ENCODE data around the gene NUP133.
"Not testable (repeated sequence)": the region's sequence is repeated elsewhere in the genome, so short reads cannot be mapped to it uniquely, and the experiment has no call there.

Gene NUP133

DNA sequence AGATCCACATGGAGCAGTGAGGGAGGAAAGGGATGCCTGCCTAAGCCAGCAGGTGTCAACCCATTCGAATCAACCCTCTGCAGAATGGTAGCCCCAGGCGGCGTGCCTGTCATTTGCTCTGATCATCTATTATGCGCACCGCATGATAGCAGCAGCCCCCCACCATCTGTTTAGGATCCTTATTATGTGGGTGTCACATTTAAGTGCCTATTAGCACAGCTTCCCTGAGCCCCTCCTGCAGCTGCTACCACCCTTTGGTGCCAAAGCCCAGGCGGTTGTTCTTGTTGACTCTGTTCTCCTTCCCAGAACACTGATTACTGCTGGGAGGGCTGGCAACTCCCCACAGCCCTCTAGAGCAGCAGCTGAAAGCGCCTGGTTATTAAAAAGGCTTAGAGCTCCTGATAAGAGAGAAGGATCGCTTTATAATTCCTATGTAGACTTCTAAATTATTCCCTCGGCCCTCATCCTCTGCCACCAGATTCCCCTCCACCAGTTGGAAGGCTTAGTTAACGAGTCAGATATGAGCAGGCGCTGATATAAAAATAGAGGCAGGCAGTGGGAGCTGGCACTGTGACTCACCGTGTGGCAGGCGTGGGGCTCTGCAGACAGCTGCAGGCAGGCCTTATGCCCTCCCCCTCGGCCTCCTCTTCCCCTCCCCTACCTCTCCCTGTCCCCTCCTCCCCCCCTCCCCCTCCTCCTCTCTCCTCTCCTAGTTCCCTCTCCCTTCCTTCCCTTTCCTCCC is 97.3 kb downstream of the NUP133 start:
- Histone ChIP-seq H3K4me1 (ENCODE audit: insufficient read depth, low read length) (peaks cover 30% of the 10 kb centered on the region), H3K36me3 (ENCODE audit: insufficient read depth, low read length) (no peaks in the 10 kb centered on the region), H3K4me3 (ENCODE audit: low read length) (0 out of 2 replicates have a peak overlapping the region, but pooled peaks have one; percentile 16), H3K27me3 (ENCODE audit: insufficient read depth, low read length) (peaks cover 50% of the 10 kb centered on the region), H3K9me3 (ENCODE audit: insufficient read depth, low read depth, low read length) (no peaks in the 10 kb centered on the region), H3K9ac (ENCODE audit: low read depth, low read length) (no peak overlapping the region), H3K27ac (ENCODE audit: low read depth, low read length) (no peak overlapping the region)
- WGBS, result 23% methylated on average over 14 of the region's 14 CpGs

DNA sequence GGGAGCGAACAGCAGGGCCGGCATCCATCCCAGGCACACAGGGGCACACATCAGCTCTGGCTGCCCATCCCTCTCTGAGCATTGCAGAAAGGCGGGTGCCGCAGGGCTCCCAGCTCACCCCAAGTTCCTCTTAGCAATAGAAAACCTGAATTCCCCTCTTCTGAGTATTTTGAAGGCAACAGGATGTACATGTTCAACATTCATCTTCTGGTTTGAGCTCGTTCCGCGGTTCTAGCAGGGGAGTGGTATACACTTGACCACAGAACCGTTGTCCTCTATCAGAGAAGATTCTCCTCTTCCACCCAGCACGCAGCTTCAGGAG is 97.8 kb downstream of the NUP133 start:
- WGBS, result 61% methylated on average over 9 of the region's 9 CpGs
- no peaks in the 10 kb centered on the region for H3K36me3 ChIP-seq (ENCODE audit: insufficient read depth, low read length)
- peaks cover 30% of the 10 kb centered on the region for H3K4me1 ChIP-seq (ENCODE audit: insufficient read depth, low read length)
- H3K4me3 ChIP-seq (ENCODE audit: low read length), result no peak overlapping the region
- H3K9ac ChIP-seq (ENCODE audit: low read depth, low read length), result no peak overlapping the region
- H3K27ac ChIP-seq (ENCODE audit: low read depth, low read length), result no peak overlapping the region
- H3K9me3 ChIP-seq (ENCODE audit: insufficient read depth, low read depth, low read length), result no peaks in the 10 kb centered on the region
- H3K27me3 ChIP-seq (ENCODE audit: insufficient read depth, low read length), result peaks cover 55% of the 10 kb centered on the region

DNA sequence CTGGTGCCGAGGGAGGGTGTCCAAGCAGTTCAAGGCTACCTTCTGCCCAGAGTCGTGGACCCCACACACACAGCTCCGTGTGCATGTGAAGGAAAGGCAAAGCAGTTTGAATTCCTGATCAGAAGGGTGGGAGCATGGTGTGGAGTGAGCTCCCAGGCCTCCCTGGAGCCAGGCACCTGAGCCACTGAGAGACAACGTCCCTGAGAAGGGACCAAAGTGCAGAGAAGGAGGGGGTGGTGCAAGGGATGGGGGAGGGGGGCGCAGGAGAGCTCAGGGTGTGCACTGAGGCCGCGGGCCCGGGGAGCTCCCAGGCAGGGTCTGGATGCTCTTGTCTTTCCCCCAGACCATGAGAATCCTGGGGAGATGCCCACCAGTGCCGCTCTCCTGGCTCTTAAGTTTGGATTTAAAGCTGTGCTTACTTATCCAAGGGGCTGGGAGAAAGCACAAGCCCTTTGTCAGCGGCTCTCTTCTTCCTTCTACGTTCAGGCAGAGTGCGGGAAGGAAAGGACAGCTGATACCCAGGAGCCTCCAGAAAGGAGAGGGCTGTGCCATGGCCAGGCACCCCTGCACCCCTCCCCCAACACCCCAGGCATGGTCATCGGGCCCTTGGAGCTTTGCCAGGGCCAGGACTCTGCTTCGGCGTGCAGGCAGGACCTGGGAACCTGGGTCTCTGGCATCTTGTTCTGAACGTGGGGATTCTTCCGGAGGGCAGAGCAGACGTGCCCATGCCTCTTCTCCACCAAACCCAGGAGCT is 98.3 kb downstream of the NUP133 start:
- no peak overlapping the region for H3K4me3 ChIP-seq (ENCODE audit: low read length)
- peaks cover 58% of the 10 kb centered on the region for H3K27me3 ChIP-seq (ENCODE audit: insufficient read depth, low read length)
- no peak overlapping the region for H3K27ac ChIP-seq (ENCODE audit: low read depth, low read length)
- no peak overlapping the region for H3K9ac ChIP-seq (ENCODE audit: low read depth, low read length)
- peaks cover 30% of the 10 kb centered on the region for H3K4me1 ChIP-seq (ENCODE audit: insufficient read depth, low read length)
- no peaks in the 10 kb centered on the region for H3K9me3 ChIP-seq (ENCODE audit: insufficient read depth, low read depth, low read length)
- WGBS, result 56% methylated on average over 18 of the region's 18 CpGs
- no peaks in the 10 kb centered on the region for H3K36me3 ChIP-seq (ENCODE audit: insufficient read depth, low read length)

DNA sequence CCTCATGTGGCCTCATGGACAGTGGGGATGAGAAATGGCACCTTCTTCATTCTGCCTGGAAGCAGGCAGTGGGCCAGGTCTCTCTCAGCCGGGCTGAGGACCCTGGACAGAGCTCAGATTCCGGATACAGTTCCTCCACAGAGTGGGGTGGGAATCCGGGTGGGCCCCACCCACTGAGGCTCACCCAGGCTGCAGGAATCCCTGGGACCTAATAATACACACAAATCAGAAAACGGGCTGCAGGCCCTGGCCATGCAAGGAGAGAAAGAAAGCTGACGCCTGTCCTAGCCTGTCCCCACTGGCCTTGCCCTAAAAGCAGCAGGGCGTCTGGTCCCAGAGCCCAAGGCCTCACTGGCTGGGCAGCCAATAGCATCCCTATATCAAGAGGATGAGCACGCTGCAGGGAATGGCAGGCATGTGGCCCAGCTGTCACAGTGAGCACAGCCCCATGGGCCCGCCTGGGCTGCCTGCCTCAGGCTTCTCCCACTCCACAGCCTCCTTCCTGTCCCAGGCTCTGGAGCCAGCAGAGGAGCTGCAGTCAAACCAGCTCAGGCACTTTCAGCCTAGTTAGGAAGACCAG is 99.6 kb downstream of the NUP133 start:
- WGBS, result 68% methylated on average over 8 of the region's 8 CpGs
- no peak overlapping the region for H3K27ac ChIP-seq (ENCODE audit: low read depth, low read length)

DNA sequence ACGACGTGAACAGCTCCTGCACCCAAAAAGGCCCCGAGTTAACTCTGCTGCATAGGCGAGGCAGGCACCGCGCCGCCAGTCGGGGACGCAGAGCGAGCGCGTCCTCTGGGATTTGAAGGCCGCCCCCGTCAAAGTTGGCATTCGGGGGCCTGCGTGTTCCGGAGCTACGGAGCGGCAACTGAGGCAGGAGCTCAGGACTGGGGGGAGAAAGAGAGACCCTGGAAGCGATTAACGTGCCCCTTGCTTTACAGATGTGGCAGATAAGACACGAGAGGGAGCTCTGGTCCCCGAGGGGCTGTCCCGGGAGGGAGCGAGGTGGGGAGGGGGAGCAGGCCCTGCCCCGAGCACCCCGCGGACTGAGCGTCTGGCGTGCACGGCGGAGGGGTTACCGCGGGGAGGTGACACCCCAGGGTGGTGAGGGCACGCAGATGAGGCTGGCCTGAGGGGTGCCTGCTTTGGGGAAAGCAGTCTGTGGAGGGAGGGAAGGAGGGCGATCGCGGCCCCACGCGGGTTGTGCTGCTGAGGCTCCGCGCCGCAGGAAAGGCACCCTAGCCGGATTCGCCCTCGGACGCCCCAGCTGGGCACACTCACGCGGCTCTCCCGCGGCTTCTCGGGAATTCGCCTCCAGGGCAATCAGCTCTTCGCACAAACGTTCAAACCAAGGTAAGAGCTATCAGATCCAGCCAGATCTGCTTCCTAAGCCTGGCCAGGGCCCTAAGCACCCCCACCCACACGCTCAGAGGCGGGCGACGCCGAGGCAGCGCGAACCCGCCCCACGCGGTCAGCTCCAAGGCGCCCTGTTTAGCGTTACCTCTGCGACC is 100.7 kb downstream of the NUP133 start:
- peaks cover 58% of the 10 kb centered on the region for H3K27me3 ChIP-seq (ENCODE audit: insufficient read depth, low read length)
- H3K36me3 ChIP-seq (ENCODE audit: insufficient read depth, low read length), result no peaks in the 10 kb centered on the region
- H3K27ac ChIP-seq (ENCODE audit: low read depth, low read length), result no peak overlapping the region
- H3K9me3 ChIP-seq (ENCODE audit: insufficient read depth, low read depth, low read length), result no peaks in the 10 kb centered on the region
- 9% methylated on average over 68 of the region's 68 CpGs for WGBS
- no peak overlapping the region for H3K9ac ChIP-seq (ENCODE audit: low read depth, low read length)
- H3K4me1 ChIP-seq (ENCODE audit: insufficient read depth, low read length), result peaks cover 30% of the 10 kb centered on the region
- peak overlapping the region; percentile 60 for H3K4me3 ChIP-seq (ENCODE audit: low read length)

More for the DNA sequence above, 99.6 kb downstream of the NUP133 start:
- no peak overlapping the region for H3K4me3 ChIP-seq (ENCODE audit: low read length)
- no peaks in the 10 kb centered on the region for H3K9me3 ChIP-seq (ENCODE audit: insufficient read depth, low read depth, low read length)
- H3K4me1 ChIP-seq (ENCODE audit: insufficient read depth, low read length), result peaks cover 30% of the 10 kb centered on the region
- no peaks in the 10 kb centered on the region for H3K36me3 ChIP-seq (ENCODE audit: insufficient read depth, low read length)
- peaks cover 58% of the 10 kb centered on the region for H3K27me3 ChIP-seq (ENCODE audit: insufficient read depth, low read length)
- no peak overlapping the region for H3K9ac ChIP-seq (ENCODE audit: low read depth, low read length)

DNA sequence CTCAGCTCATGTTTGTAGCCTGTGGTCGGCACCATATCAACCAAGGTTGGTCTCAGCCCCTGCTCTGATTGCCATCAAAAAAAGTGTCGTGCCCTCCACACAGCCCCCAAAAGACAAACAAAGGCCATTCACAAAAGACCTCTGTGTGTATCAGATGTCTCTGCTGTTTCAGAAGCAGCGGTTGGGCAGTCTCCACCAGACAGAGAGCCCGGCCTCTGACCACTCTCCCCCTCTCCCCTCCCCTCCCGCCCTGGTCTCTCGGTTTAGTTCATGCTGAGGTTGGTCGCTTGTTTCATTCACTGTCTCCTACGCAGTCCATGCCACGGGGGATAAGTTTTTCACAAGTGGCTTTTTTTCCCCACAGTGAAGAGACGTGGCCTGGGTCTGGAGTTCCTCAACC is 101.3 kb downstream of the NUP133 start:
- 4% methylated on average over 10 of the region's 10 CpGs for WGBS
- H3K27me3 ChIP-seq (ENCODE audit: insufficient read depth, low read length), result peaks cover 58% of the 10 kb centered on the region
- no peak overlapping the region for H3K9ac ChIP-seq (ENCODE audit: low read depth, low read length)
- H3K4me1 ChIP-seq (ENCODE audit: insufficient read depth, low read length), result peaks cover 29% of the 10 kb centered on the region
- H3K4me3 ChIP-seq (ENCODE audit: low read length), result peak overlapping the region; percentile 60
- no peaks in the 10 kb centered on the region for H3K9me3 ChIP-seq (ENCODE audit: insufficient read depth, low read depth, low read length)
- H3K36me3 ChIP-seq (ENCODE audit: insufficient read depth, low read length), result no peaks in the 10 kb centered on the region
- no peak overlapping the region for H3K27ac ChIP-seq (ENCODE audit: low read depth, low read length)

DNA sequence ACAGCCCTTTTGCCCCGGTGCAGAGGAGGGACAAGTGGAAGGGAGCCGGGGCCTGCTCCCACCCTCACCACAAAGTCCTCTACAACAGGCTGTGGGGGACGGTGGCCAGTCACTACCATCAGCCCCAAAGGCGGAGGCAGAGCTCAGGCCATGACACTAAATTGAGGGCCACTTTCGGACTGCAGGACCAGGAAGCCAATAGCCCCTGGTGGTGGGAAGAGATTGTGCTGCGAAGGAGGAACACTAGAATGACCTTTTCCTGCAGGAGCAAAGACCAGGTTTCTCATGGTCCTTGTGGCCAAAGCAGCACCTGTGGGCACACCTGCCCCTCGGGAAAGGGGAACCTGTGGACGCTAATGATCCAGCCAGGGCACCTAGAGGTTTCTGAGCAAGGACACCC is 104.6 kb downstream of the NUP133 start:
- Histone ChIP-seq H3K36me3 (ENCODE audit: insufficient read depth, low read length) (no peaks in the 10 kb centered on the region), H3K9me3 (ENCODE audit: insufficient read depth, low read depth, low read length) (no peaks in the 10 kb centered on the region), H3K4me3 (ENCODE audit: low read length) (no peak overlapping the region), H3K27me3 (ENCODE audit: insufficient read depth, low read length) (peaks cover 35% of the 10 kb centered on the region), H3K27ac (ENCODE audit: low read depth, low read length) (no peak overlapping the region), H3K4me1 (ENCODE audit: insufficient read depth, low read length) (peaks cover 5% of the 10 kb centered on the region; the same call in 1 of the 2 replicates), H3K9ac (ENCODE audit: low read depth, low read length) (no peak overlapping the region)
- WGBS, result 92% methylated on average over 8 of the region's 8 CpGs

DNA sequence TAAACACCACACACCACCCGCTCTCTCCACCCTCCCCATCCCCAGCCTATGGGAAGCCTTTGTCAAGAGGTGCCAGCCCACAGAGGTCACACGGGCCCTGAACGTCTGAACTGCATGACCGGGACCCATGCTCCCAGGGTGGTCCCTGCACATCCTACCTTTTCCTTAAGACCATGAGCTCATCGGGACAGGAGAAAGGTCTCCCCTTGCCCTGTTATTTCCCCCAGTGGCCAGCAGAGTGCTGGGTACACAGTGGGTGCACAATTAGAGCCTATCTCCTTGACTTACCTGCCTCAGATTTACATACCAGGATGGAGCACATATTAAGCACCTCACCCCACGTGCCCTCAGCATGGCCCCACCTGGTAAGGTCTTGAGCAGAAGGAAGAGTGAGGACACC is 105.1 kb downstream of the NUP133 start:
- H3K27ac ChIP-seq (ENCODE audit: low read depth, low read length), result no peak overlapping the region
- H3K4me3 ChIP-seq (ENCODE audit: low read length), result no peak overlapping the region
- H3K36me3 ChIP-seq (ENCODE audit: insufficient read depth, low read length), result no peaks in the 10 kb centered on the region
- H3K9me3 ChIP-seq (ENCODE audit: insufficient read depth, low read depth, low read length), result no peaks in the 10 kb centered on the region
- H3K9ac ChIP-seq (ENCODE audit: low read depth, low read length), result no peak overlapping the region
- peaks cover 32% of the 10 kb centered on the region for H3K27me3 ChIP-seq (ENCODE audit: insufficient read depth, low read length)
- no peaks in the 10 kb centered on the region for H3K4me1 ChIP-seq (ENCODE audit: insufficient read depth, low read length)
- WGBS, result 82% methylated on average over 6 of the region's 6 CpGs

DNA sequence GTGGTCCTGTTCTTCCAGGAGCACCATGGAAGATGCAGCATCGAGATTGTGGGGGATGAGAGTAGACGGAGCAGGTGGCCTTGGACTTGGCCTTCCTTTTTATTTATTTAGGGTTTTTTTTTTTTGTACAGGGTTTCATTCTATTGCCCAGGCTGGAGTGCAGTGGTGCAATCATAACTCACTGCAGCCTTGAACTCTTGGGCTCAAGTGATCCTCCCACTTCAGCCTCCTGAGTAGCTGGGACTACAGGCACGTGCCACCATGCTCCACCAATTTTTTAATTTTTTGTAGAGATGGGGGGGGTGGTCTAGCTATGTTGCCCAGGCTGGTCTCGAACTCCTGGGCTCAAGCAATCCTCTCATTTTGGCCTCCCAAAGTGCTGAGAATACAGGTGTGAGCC is 105.8 kb downstream of the NUP133 start:
- not testable (repeated sequence) for H3K27ac ChIP-seq (ENCODE audit: low read depth, low read length); H3K9ac ChIP-seq (ENCODE audit: low read depth, low read length); H3K4me1 ChIP-seq (ENCODE audit: insufficient read depth, low read length); H3K4me3 ChIP-seq (ENCODE audit: low read length); H3K9me3 ChIP-seq (ENCODE audit: insufficient read depth, low read depth, low read length); H3K36me3 ChIP-seq (ENCODE audit: insufficient read depth, low read length)
- H3K27me3 ChIP-seq (ENCODE audit: insufficient read depth, low read length), result peaks cover 30% of the 10 kb centered on the region
- WGBS, result 94% methylated on average over 4 of the region's 4 CpGs

DNA sequence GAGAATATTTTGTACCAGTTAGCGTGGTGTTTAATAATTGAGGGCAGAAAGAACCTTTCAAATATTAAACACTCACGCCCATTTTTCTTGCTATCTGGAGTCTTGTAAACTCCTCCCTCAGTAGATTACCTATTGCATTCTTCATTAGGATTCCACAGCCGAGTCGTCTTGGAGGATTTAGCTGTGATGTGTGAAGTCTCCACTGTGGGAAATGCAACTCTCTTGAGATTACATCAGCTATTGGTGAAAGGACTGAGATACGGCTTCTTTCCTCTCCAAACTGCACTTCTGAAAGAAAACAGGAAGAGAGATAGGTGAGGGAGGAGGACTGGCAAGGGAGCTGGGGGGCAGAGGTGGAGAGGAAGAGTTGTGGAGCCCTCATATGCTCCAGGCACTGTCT is 110.4 kb downstream of the NUP133 start:
- Histone ChIP-seq H3K9me3 (ENCODE audit: insufficient read depth, low read depth, low read length) (0 out of 2 replicates have a peak, but pooled peaks cover 4% of the 10 kb centered on the region), H3K4me1 (ENCODE audit: insufficient read depth, low read length) (peaks cover 8% of the 10 kb centered on the region), H3K9ac (ENCODE audit: low read depth, low read length) (no peak overlapping the region), H3K36me3 (ENCODE audit: insufficient read depth, low read length) (no peaks in the 10 kb centered on the region), H3K27ac (ENCODE audit: low read depth, low read length) (no peak overlapping the region), H3K4me3 (ENCODE audit: low read length) (no peak overlapping the region), H3K27me3 (ENCODE audit: insufficient read depth, low read length) (peaks cover 21% of the 10 kb centered on the region)
- WGBS, result 94% methylated on average over 2 of the region's 5 CpGs
